Liver (tissue), 9 donors: Measurements from ENCODE around the gene CHST1. TPM values are rescaled to one million over a fixed set of nuclear protein-coding genes. Genes with fewer than 3 reads are reported as not detected.
A peak's percentile ranks its signal among the peaks of the same experiment; 100 is the strongest.

Experiments
- DNase-seq: peaks from one replicate; pipeline ENCODE4 v3.0.0-alpha.2; 2017; ENCODE audit warnings: low spot score
- H3K27ac ChIP-seq, 2 donors: one replicate each; pipeline ENCODE4 v1.7.0; 2013; ENCODE audit warnings: inconsistent platforms in 2 of 2, low read length in 2 of 2, control low read depth in 1 of 2, low read depth in 1 of 2, mild to moderate bottlenecking in 1 of 2
- H3K27me3 ChIP-seq, 4 donors: one replicate each; pipeline versions ENCODE4 v1.6.1 to v1.7.0; 2013; ENCODE audit warnings: low read length in 3 of 4, inconsistent platforms in 1 of 4, mild to moderate bottlenecking in 1 of 4, moderate library complexity in 1 of 4; ENCODE audit not compliant: control insufficient read depth in 4 of 4, insufficient read depth in 4 of 4
- H3K36me3 ChIP-seq, 4 donors: one replicate each; pipeline versions ENCODE4 v1.6.1 to v1.7.0; 2013; ENCODE audit warnings: low read length in 3 of 4, mild to moderate bottlenecking in 3 of 4, low read depth in 1 of 4, moderate library complexity in 1 of 4; ENCODE audit not compliant: control insufficient read depth in 4 of 4, insufficient read depth in 3 of 4
- H3K4me1 ChIP-seq, 4 donors: one replicate each; pipeline versions ENCODE4 v1.6.1 to v1.7.0; 2013; ENCODE audit warnings: low read length in 3 of 4, mild to moderate bottlenecking in 3 of 4, moderate library complexity in 1 of 4; ENCODE audit not compliant: control insufficient read depth in 4 of 4, insufficient read depth in 4 of 4
- H3K4me3 ChIP-seq, 3 donors: one replicate each; pipeline versions ENCODE4 v1.6.1 to v1.7.0; 2013; ENCODE audit warnings: low read length in 3 of 3, control low read depth in 1 of 3, low read depth in 1 of 3, mild to moderate bottlenecking in 1 of 3
- H3K9ac ChIP-seq, 2 donors: one replicate each; pipeline ENCODE4 v1.7.0; 2013; ENCODE audit warnings: low read length in 2 of 2, mild to moderate bottlenecking in 2 of 2, moderate library complexity in 2 of 2, control low read depth in 1 of 2, low read depth in 1 of 2
- H3K9me3 ChIP-seq, 4 donors: one replicate each; pipeline versions ENCODE4 v1.6.1 to v1.7.0; 2013; ENCODE audit warnings: low read length in 3 of 4; ENCODE audit not compliant: control insufficient read depth in 4 of 4
- EGR1 ChIP-seq, 2 donors: IDR thresholded peaks; 2 replicates each; pipeline ENCODE4 v1.6.1; 2016 to 2018; ENCODE audit warnings: antibody characterized with exemption in 2 of 2, low read depth in 2 of 2
- FOXA1 ChIP-seq: IDR thresholded peaks from 2 replicates; pipeline ENCODE4 v1.6.1; 2016; ENCODE audit warnings: antibody characterized with exemption
- FOXA2 ChIP-seq: IDR thresholded peaks from 2 replicates; pipeline ENCODE4 v1.6.1; 2016; ENCODE audit warnings: antibody characterized with exemption
- GABPA ChIP-seq, 2 donors: IDR thresholded peaks in 1 of 2; conservative IDR thresholded peaks in 1 of 2; 2 replicates each; pipeline ENCODE4 v1.6.1; 2016; ENCODE audit warnings: antibody characterized with exemption in 2 of 2, mild to moderate bottlenecking in 1 of 2, moderate library complexity in 1 of 2
- HNF4A ChIP-seq, 2 donors: conservative IDR thresholded peaks; 2 replicates each; pipeline ENCODE4 v1.6.1; 2016; ENCODE audit warnings: antibody characterized with exemption in 2 of 2, mild to moderate bottlenecking in 2 of 2
- HNF4G ChIP-seq: IDR thresholded peaks from 2 replicates; pipeline ENCODE4 v1.6.1; 2016; ENCODE audit warnings: antibody characterized with exemption
- JUND ChIP-seq, 2 donors: IDR thresholded peaks; 2 replicates each; pipeline ENCODE4 v1.6.1; 2016; ENCODE audit warnings: antibody characterized with exemption in 2 of 2
- NR2F2 ChIP-seq: IDR thresholded peaks from 2 replicates; pipeline ENCODE4 v1.6.1; 2016; ENCODE audit warnings: antibody characterized with exemption
- RAD21 ChIP-seq, 2 donors: IDR thresholded peaks; 2 replicates each; pipeline ENCODE4 v1.6.1; 2016; ENCODE audit warnings: antibody characterized with exemption in 2 of 2, mild to moderate bottlenecking in 2 of 2
- RXRA ChIP-seq, 2 donors: IDR thresholded peaks; 2 replicates each; pipeline ENCODE4 v1.6.1; 2017 to 2018; ENCODE audit warnings: antibody characterized with exemption in 2 of 2, mild to moderate bottlenecking in 1 of 2
- SP1 ChIP-seq: IDR thresholded peaks from 2 replicates; pipeline ENCODE4 v1.6.1; 2018; ENCODE audit warnings: antibody characterized with exemption, mild to moderate bottlenecking
- TAF1 ChIP-seq: conservative IDR thresholded peaks from 2 replicates; pipeline ENCODE4 v1.6.1; 2016; ENCODE audit warnings: antibody characterized with exemption, mild to moderate bottlenecking
- YY1 ChIP-seq: IDR thresholded peaks from 2 replicates; pipeline ENCODE4 v1.6.1; 2016; ENCODE audit warnings: antibody characterized with exemption, mild to moderate bottlenecking
- WGBS: extraction: QIAGEN DNeasy Blood & Tissue Kit; methylation state at CpG from one replicate; pipeline ENCODE4 v1.1.7; 2013; 5-methylcytosine and 5-hydroxymethylcytosine counted together
- polyA plus RNA-seq, 2 donors: library from polyadenylated mRNA; stranded (reverse) in 1 of 2; unstranded in 1 of 2; fragments of 200-250 nt in 1 of 2; fragments of >200 nt in 1 of 2; fragmentation: Nextera tagmentation in 1 of 2; extraction: Ambion mirVana in 1 of 2; gene quantifications; one replicate each; pipeline versions ENCODE4 v1.2.1 to v1.2.3, GENCODE V29; 2013 to 2015
- total RNA-seq, 2 donors: library from RNA; depleted of rRNA; stranded (reverse); fragments of >200 nt; gene quantifications; one replicate each; pipeline ENCODE4 v1.2.3, GENCODE V29; 2014
- TF ChIP-seq, protein P1 (sequence below): IDR thresholded peaks from 2 replicates; pipeline ENCODE4 v1.6.1; 2016; ENCODE audit warnings: antibody characterized with exemption, mild to moderate bottlenecking
- TF ChIP-seq, protein P2 (sequence below): IDR thresholded peaks from 2 replicates; pipeline ENCODE4 v1.6.1; 2016; ENCODE audit warnings: antibody characterized with exemption
- TF ChIP-seq, protein P3 (sequence below): IDR thresholded peaks from 2 replicates; pipeline ENCODE4 v1.6.1; 2016; ENCODE audit warnings: antibody characterized with exemption
- TF ChIP-seq, protein P4 (sequence below): IDR thresholded peaks from 2 replicates; pipeline ENCODE4 v1.6.1; 2016; ENCODE audit warnings: antibody characterized with exemption
- TF ChIP-seq, protein P5 (sequence below): fragments of 150-350 bp; IDR thresholded peaks from 2 replicates; pipeline ENCODE4 v1.5.1; 2017; ENCODE audit warnings: improper control_type of control experiment, low read depth, low read length; ENCODE audit not compliant: missing input control
- donor health status: healthy.
- donor health status: healthy.
- donor health status: healthy.
- donor health status: healthy.
- donor health status: healthy.

The CHST1 gene
- total and polyA plus RNA-seq, 4 donors = 0.23 to 0.81 (median 0.45) TPM

DNA sequence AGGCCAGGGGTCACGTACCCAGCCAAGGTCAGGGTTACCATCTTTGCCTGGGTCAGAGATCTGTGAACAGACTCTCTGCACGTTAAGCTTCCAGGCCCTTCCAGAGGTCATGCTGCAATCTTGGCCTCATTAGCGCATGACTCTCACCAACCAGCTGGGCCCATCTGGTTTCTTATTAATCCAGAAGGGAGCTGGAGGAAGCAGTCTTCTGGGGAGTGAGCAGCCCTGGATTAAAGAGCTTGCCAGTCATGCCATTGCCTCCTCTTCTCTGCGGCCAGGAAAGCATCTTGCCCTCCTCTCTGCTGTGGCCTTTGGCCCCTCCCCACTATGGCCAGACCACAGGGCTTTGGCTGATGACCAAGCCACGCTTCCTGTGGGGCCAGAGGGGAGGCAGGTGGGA, 57.4 kb downstream of the CHST1 start:
- H3K9me3 ChIP-seq = no peaks in the 10 kb centered on the region
- DNase-seq = no peak
- H3K36me3 ChIP-seq = no peaks in the 10 kb centered on the region
- H3K4me3 ChIP-seq = no peak overlapping the region
- no peaks in the 10 kb centered on the region for H3K4me1 ChIP-seq
- no peak for TF ChIP-seq RXRA (IDR thresholded peaks at IDR 0.05)
- no peak for TF ChIP-seq EGR1 (IDR thresholded peaks at IDR 0.05; ENCODE audit: low read depth in 2 of 2)
- TF ChIP-seq FOXA1 = no peak
- TF ChIP-seq, protein P1, sequence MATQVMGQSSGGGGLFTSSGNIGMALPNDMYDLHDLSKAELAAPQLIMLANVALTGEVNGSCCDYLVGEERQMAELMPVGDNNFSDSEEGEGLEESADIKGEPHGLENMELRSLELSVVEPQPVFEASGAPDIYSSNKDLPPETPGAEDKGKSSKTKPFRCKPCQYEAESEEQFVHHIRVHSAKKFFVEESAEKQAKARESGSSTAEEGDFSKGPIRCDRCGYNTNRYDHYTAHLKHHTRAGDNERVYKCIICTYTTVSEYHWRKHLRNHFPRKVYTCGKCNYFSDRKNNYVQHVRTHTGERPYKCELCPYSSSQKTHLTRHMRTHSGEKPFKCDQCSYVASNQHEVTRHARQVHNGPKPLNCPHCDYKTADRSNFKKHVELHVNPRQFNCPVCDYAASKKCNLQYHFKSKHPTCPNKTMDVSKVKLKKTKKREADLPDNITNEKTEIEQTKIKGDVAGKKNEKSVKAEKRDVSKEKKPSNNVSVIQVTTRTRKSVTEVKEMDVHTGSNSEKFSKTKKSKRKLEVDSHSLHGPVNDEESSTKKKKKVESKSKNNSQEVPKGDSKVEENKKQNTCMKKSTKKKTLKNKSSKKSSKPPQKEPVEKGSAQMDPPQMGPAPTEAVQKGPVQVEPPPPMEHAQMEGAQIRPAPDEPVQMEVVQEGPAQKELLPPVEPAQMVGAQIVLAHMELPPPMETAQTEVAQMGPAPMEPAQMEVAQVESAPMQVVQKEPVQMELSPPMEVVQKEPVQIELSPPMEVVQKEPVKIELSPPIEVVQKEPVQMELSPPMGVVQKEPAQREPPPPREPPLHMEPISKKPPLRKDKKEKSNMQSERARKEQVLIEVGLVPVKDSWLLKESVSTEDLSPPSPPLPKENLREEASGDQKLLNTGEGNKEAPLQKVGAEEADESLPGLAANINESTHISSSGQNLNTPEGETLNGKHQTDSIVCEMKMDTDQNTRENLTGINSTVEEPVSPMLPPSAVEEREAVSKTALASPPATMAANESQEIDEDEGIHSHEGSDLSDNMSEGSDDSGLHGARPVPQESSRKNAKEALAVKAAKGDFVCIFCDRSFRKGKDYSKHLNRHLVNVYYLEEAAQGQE = no peak
- TF ChIP-seq NR2F2 = peak; percentile 84
- TF ChIP-seq, protein P2, sequence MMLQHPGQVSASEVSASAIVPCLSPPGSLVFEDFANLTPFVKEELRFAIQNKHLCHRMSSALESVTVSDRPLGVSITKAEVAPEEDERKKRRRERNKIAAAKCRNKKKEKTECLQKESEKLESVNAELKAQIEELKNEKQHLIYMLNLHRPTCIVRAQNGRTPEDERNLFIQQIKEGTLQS = no peak
- no peak overlapping the region for H3K9ac ChIP-seq
- no peak overlapping the region for H3K27ac ChIP-seq
- 67% methylated on average over 5 of the region's 5 CpGs for WGBS
- H3K27me3 ChIP-seq = peaks cover 0 to 3% (median 0%) of the 10 kb centered on the region in 4 donors

DNA sequence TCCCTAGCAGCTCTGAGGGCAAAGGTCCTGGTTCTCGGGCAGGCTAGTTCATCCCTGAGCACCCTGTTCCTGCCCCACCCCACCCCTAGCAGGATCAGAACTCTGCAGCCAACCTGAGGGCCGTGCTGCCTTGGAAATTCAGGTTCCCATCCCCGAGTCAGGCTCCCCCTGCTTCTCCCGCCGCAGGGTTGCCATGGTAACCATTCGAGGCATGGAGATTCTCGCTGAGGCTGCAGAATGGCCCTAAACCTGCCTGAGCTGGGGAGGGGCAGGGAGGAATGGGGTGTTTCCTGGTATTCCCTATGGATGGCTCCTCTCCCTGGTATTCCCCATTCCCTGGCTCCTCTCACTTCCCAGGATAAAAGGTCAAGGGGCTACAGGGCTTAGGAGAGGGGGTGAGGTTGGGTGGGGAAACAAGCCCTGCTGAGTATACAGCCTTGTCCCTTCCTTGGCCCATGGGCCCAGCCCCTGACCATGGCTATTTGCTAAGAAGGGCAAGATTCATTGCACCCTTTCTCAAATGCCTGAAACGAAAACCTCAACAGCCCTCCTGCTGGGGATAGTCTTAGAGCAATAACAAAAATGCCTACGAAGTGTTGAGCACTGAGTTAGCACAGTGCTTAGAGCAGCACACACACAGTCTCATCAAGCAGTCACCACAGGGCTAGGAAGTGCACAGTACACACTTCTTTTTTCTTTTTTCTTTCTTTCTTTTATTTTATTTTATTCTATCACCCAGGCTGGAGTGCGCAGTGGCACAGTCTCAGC, 58.7 kb downstream of the CHST1 start:
- TF ChIP-seq FOXA2 (no peak), SP1 (no peak), RXRA (IDR thresholded peaks at IDR 0.05) (no peak), HNF4G (no peak), GABPA (IDR thresholded peaks at IDR 0.05 in 1 of 2, conservative IDR thresholded peaks at IDR 0.05 in 1 of 2) (no peak), RAD21 (IDR thresholded peaks at IDR 0.05) (no peak), HNF4A (conservative IDR thresholded peaks at IDR 0.05) (no peak), YY1 (no peak), EGR1 (IDR thresholded peaks at IDR 0.05; ENCODE audit: low read depth in 2 of 2) (no peak), NR2F2 (no peak), FOXA1 (no peak), JUND (IDR thresholded peaks at IDR 0.05) (no peak), TAF1 (no peak)
- TF ChIP-seq, protein P3, sequence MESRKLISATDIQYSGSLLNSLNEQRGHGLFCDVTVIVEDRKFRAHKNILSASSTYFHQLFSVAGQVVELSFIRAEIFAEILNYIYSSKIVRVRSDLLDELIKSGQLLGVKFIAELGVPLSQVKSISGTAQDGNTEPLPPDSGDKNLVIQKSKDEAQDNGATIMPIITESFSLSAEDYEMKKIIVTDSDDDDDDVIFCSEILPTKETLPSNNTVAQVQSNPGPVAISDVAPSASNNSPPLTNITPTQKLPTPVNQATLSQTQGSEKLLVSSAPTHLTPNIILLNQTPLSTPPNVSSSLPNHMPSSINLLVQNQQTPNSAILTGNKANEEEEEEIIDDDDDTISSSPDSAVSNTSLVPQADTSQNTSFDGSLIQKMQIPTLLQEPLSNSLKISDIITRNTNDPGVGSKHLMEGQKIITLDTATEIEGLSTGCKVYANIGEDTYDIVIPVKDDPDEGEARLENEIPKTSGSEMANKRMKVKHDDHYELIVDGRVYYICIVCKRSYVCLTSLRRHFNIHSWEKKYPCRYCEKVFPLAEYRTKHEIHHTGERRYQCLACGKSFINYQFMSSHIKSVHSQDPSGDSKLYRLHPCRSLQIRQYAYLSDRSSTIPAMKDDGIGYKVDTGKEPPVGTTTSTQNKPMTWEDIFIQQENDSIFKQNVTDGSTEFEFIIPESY = no peak
- TF ChIP-seq, protein P4, sequence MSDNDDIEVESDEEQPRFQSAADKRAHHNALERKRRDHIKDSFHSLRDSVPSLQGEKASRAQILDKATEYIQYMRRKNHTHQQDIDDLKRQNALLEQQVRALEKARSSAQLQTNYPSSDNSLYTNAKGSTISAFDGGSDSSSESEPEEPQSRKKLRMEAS = no peak
- TF ChIP-seq, protein P1 = no peak
- TF ChIP-seq, protein P5, sequence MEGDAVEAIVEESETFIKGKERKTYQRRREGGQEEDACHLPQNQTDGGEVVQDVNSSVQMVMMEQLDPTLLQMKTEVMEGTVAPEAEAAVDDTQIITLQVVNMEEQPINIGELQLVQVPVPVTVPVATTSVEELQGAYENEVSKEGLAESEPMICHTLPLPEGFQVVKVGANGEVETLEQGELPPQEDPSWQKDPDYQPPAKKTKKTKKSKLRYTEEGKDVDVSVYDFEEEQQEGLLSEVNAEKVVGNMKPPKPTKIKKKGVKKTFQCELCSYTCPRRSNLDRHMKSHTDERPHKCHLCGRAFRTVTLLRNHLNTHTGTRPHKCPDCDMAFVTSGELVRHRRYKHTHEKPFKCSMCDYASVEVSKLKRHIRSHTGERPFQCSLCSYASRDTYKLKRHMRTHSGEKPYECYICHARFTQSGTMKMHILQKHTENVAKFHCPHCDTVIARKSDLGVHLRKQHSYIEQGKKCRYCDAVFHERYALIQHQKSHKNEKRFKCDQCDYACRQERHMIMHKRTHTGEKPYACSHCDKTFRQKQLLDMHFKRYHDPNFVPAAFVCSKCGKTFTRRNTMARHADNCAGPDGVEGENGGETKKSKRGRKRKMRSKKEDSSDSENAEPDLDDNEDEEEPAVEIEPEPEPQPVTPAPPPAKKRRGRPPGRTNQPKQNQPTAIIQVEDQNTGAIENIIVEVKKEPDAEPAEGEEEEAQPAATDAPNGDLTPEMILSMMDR = no peak
- TF ChIP-seq, protein P2 = no peak
- H3K4me1 ChIP-seq = no peaks in the 10 kb centered on the region
- no peaks in the 10 kb centered on the region for H3K36me3 ChIP-seq
- 33% methylated on average over 10 of the region's 10 CpGs for WGBS
- no peak overlapping the region for H3K9ac ChIP-seq
- H3K27me3 ChIP-seq = peaks cover 0 to 3% (median 0%) of the 10 kb centered on the region in 4 donors
- no peaks in the 10 kb centered on the region for H3K9me3 ChIP-seq
- no peak overlapping the region for H3K4me3 ChIP-seq
- H3K27ac ChIP-seq = no peak overlapping the region
- no peak for DNase-seq
